Sigmoid colon (tissue), 7 donors: ENCODE measurements around the gene GALNT14. TPM values are rescaled to one million over a fixed set of nuclear protein-coding genes. Genes with fewer than 3 reads are reported as not detected.

Experiments used
- DNase-seq: peaks from one replicate; pipeline ENCODE4 v3.0.0-alpha.2; 2019
- H3K27ac ChIP-seq, 4 donors: fragments of 200-600 bp; sonication (generic); one replicate each; pipeline ENCODE4 v1.5.1; 2016 to 2019; ENCODE audit warnings: mild to moderate bottlenecking in 1 of 4
- H3K27me3 ChIP-seq, 3 donors: fragments of 200-600 bp; sonication (generic); one replicate each; pipeline ENCODE4 v1.5.1; 2019; ENCODE audit warnings: mild to moderate bottlenecking in 1 of 3
- H3K36me3 ChIP-seq, 4 donors: fragments of 200-600 bp; sonication (generic); one replicate each; pipeline ENCODE4 v1.5.1; 2016 to 2019
- H3K4me1 ChIP-seq, 4 donors: fragments of 200-600 bp; sonication (generic); one replicate each; pipeline ENCODE4 v1.5.1; 2017 to 2019
- H3K4me3 ChIP-seq, 4 donors: fragments of 200-600 bp; sonication (generic); one replicate each; pipeline ENCODE4 v1.5.1; 2017 to 2019; ENCODE audit warnings: mild to moderate bottlenecking in 2 of 4, moderate library complexity in 1 of 4
- H3K9me3 ChIP-seq, 4 donors: fragments of 200-600 bp in 3 of 4; sonication (generic) in 3 of 4; one replicate each; pipeline versions ENCODE4 v1.5.1 to v1.6.1; 2013 to 2019
- CTCF ChIP-seq, 4 experiments: fragments of 450-650 bp in 3 of 4; fragments of 200-600 bp in 1 of 4; IDR thresholded peaks; one replicate each; pipeline ENCODE4 v1.5.1; 2016 to 2019; ENCODE audit warnings: antibody characterized with exemption in 4 of 4, mild to moderate bottlenecking in 3 of 4, moderate library complexity in 2 of 4
- EP300 ChIP-seq, 4 donors: sonication (generic); formaldehyde crosslinking; IDR thresholded peaks; one replicate each; pipeline ENCODE4 v1.6.1; 2017; ENCODE audit warnings: antibody characterized with exemption in 4 of 4
- POLR2A ChIP-seq, 2 donors: fragments of 450-650 bp; IDR thresholded peaks; one replicate each; pipeline ENCODE4 v1.6.1; 2016; ENCODE audit warnings: antibody characterized with exemption in 2 of 2, mild to moderate bottlenecking in 2 of 2, moderate library complexity in 2 of 2
- POLR2AphosphoS5 ChIP-seq, 4 donors: sonication (generic); formaldehyde crosslinking; IDR thresholded peaks; one replicate each; pipeline ENCODE4 v1.6.1; 2017; ENCODE audit warnings: antibody characterized with exemption in 4 of 4
- WGBS, 2 donors: extraction: QIAGEN DNeasy Blood & Tissue Kit; methylation state at CpG; one replicate each; pipeline ENCODE4 v1.1.7; 2013; 5-methylcytosine and 5-hydroxymethylcytosine counted together
- intact Hi-C: fragments of 100-400 bp; cut with DNase I; formaldehyde crosslinking; loops from one replicate; pipeline ENCODE4 v1.15.1; 2023
- polyA plus RNA-seq, 3 donors: library from polyadenylated mRNA; stranded (reverse); fragments of 200-250 nt; gene quantifications; one replicate each; pipeline ENCODE4 v1.2.3, GENCODE V29; 2013
- total RNA-seq, 4 donors: library from RNA; depleted of rRNA; stranded (reverse); fragments of >200 nt; gene quantifications; one replicate each; pipeline ENCODE4 v1.1.0, GENCODE V29; 2016
- donor health status: healthy with polysubstance abuse.
- donor health status: Bipolar disorder and iron deficiency.
- donor health status: healthy.

GALNT14 gene
- total and polyA plus RNA-seq, 7 donors: 1.2 to 2.3 (median 1.2) TPM; not detected in 4

DNA sequence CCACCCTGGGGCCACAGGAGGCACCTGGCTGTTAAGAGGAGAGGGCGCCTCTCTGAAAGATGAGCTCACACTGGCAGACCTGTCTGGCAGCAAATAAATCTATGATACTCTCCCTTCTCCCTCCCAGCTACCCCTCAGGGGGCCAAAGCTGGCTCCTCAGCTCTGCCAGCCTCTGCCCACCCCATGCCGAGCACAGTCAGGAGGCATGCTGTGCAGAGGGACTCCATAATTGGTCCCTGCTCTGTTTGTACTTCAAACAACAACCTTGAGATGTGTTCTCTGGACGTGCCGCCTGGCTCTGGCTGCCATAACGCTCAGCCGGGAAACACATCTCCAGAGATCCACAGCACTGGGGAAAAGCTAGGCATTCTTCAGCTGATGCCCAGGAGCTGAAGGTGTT lies 126.7 kb downstream of the GALNT14 start:
- TF ChIP-seq POLR2A (IDR thresholded peaks at IDR 0.05) (no peak), CTCF (IDR thresholded peaks at IDR 0.05) (no peak), POLR2AphosphoS5 (IDR thresholded peaks at IDR 0.05) (no peak), EP300 (IDR thresholded peaks at IDR 0.05) (no peak)
- no peaks in the 10 kb centered on the region for H3K36me3 ChIP-seq
- H3K4me1 ChIP-seq: no peaks in the 10 kb centered on the region
- no peak for DNase-seq
- H3K9me3 ChIP-seq: no peaks in the 10 kb centered on the region
- H3K4me3 ChIP-seq: no peak overlapping the region
- H3K27ac ChIP-seq: no peak overlapping the region
- peaks cover 0 to 13% (median 0%) of the 10 kb centered on the region in 3 donors for H3K27me3 ChIP-seq
- WGBS, 2 donors: 56 to 80% methylated on average over 6 of the region's 6 CpGs
- intact Hi-C loops: no loop called here

DNA sequence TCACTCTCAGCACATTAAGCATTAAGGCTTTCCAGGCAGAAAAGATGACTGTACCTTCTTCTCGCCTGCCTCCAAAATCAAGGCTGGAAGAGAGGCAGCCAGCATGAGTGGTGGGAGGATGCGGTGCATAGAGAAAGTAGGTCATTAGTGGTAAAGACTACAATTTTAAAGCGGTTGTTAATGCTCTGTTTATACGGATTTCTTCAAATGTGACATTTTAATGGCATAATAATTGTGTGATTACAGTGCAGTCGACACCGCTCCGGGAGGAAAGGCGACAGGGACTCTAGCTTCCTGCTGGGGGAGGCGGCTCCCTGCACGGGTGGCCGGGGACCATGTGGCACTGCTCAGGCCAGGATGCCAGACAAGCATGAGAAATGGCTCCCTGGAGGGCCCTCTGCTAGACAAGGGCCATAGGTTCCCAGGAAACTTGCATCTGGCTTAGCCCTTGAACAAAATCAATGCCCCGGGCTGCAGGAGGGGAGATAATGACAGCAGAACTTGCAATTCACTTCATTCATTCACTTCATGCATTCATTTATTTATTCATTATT lies 129.6 kb downstream of the GALNT14 start:
- H3K4me3 ChIP-seq: no peak overlapping the region
- no peaks in the 10 kb centered on the region for H3K36me3 ChIP-seq
- H3K27me3 ChIP-seq: peaks cover 0 to 18% (median 0%) of the 10 kb centered on the region in 3 donors
- DNase-seq: no peak
- intact Hi-C loops: no loop called here
- no peak for TF ChIP-seq EP300 (IDR thresholded peaks at IDR 0.05)
- TF ChIP-seq POLR2AphosphoS5 (IDR thresholded peaks at IDR 0.05): no peak
- no peak for TF ChIP-seq CTCF (IDR thresholded peaks at IDR 0.05)
- TF ChIP-seq POLR2A (IDR thresholded peaks at IDR 0.05): no peak
- WGBS, 2 donors: 54 to 57% methylated on average over 12 of the region's 12 CpGs
- H3K4me1 ChIP-seq: no peaks in the 10 kb centered on the region
- no peak overlapping the region for H3K27ac ChIP-seq
- no peaks in the 10 kb centered on the region for H3K9me3 ChIP-seq

GRCh38 chr2:31004257-31004656 lies 134.0 kb downstream of the GALNT14 start:
- Histone ChIP-seq H3K4me1 (no peaks in the 10 kb centered on the region), H3K36me3 (no peaks in the 10 kb centered on the region), H3K27me3 (peaks cover 0 to 6% (median 0%) of the 10 kb centered on the region in 3 donors), H3K4me3 (no peak overlapping the region), H3K27ac (no peak overlapping the region), H3K9me3 (no peaks in the 10 kb centered on the region)
- DNase-seq: no peak
- TF ChIP-seq POLR2AphosphoS5 (IDR thresholded peaks at IDR 0.05) (no peak), EP300 (IDR thresholded peaks at IDR 0.05) (no peak), CTCF (IDR thresholded peaks at IDR 0.05) (no peak), POLR2A (IDR thresholded peaks at IDR 0.05) (no peak)
- intact Hi-C loops: no loop called here

DNA sequence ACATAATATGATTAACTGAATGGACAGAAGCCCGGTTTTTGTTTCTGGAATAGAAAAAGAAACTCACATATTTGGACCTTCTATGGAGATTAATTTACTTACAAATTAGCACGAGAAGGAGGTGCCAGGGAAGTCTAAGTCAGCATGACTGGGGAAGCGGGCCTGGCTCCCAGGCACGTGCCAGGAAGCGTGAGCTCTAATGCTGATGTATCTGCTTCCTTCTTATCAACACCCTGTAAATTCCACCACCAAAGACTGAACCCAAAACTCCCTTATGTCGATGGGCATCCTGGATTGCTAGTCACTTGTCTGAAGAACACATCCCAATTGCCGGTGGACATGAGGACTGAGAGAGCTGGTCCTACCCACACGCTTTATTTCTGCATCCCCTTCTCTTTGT lies 134.5 kb downstream of the GALNT14 start:
- WGBS, 2 donors: 68 to 69% methylated on average over 8 of the region's 8 CpGs

GRCh38 chr2:31002537-31003150 lies 135.6 kb downstream of the GALNT14 start:
- no peak for DNase-seq
- no peaks in the 10 kb centered on the region for H3K4me1 ChIP-seq
- H3K27me3 ChIP-seq: peaks cover 0 to 6% (median 0%) of the 10 kb centered on the region in 3 donors
- no peaks in the 10 kb centered on the region for H3K36me3 ChIP-seq
- no peak overlapping the region for H3K4me3 ChIP-seq
- no peak overlapping the region for H3K27ac ChIP-seq
- WGBS, 2 donors: 60 to 82% methylated on average over 4 of the region's 4 CpGs
- TF ChIP-seq EP300 (IDR thresholded peaks at IDR 0.05): no peak
- no peak for TF ChIP-seq POLR2AphosphoS5 (IDR thresholded peaks at IDR 0.05)
- TF ChIP-seq CTCF (IDR thresholded peaks at IDR 0.05): no peak
- TF ChIP-seq POLR2A (IDR thresholded peaks at IDR 0.05): no peak
- intact Hi-C loops: no loop called here
- H3K9me3 ChIP-seq: no peaks in the 10 kb centered on the region

More for the DNA sequence above, 134.5 kb downstream of the GALNT14 start:
- H3K36me3 ChIP-seq: no peaks in the 10 kb centered on the region
- peaks cover 0 to 6% (median 0%) of the 10 kb centered on the region in 3 donors for H3K27me3 ChIP-seq
- no peak for TF ChIP-seq POLR2AphosphoS5 (IDR thresholded peaks at IDR 0.05)
- intact Hi-C loops: no loop called here
- no peak overlapping the region for H3K27ac ChIP-seq
- H3K4me1 ChIP-seq: no peaks in the 10 kb centered on the region
- H3K9me3 ChIP-seq: no peaks in the 10 kb centered on the region
- no peak for DNase-seq
- no peak overlapping the region for H3K4me3 ChIP-seq
